BE2C (cell line): ENCODE results near the gene ELAC2.

ENCODE experiments used
- DNase-seq: peaks from one replicate; pipeline ENCODE4 v3.0.0-alpha.2; 2020
- H3K27me3 ChIP-seq: fragments of 250-450 bp; sonication (Bioruptor Pico); 2 replicates; pipeline ENCODE4 v1.5.1; 2020; ENCODE audit warnings: mild to moderate bottlenecking
- H3K36me3 ChIP-seq: fragments of 250-450 bp; sonication (Bioruptor Pico); 2 replicates; pipeline ENCODE4 v1.5.1; 2020; ENCODE audit warnings: mild to moderate bottlenecking
- H3K4me1 ChIP-seq: fragments of 250-450 bp; sonication (Bioruptor Pico); 2 replicates; pipeline ENCODE4 v1.5.1; 2020
- H3K4me3 ChIP-seq: 2 replicates; pipeline ENCODE4 v1.5.1; 2011; ENCODE audit warnings: low read depth, low read length
- H3K9me3 ChIP-seq: fragments of 250-450 bp; sonication (Bioruptor Pico); 2 replicates; pipeline ENCODE4 v1.5.1; 2020
- CTCF ChIP-seq: IDR thresholded peaks from 2 replicates; pipeline ENCODE4 v1.5.1; 2012; ENCODE audit warnings: mild to moderate bottlenecking, low read depth, low read length

The ELAC2 gene

DNA sequence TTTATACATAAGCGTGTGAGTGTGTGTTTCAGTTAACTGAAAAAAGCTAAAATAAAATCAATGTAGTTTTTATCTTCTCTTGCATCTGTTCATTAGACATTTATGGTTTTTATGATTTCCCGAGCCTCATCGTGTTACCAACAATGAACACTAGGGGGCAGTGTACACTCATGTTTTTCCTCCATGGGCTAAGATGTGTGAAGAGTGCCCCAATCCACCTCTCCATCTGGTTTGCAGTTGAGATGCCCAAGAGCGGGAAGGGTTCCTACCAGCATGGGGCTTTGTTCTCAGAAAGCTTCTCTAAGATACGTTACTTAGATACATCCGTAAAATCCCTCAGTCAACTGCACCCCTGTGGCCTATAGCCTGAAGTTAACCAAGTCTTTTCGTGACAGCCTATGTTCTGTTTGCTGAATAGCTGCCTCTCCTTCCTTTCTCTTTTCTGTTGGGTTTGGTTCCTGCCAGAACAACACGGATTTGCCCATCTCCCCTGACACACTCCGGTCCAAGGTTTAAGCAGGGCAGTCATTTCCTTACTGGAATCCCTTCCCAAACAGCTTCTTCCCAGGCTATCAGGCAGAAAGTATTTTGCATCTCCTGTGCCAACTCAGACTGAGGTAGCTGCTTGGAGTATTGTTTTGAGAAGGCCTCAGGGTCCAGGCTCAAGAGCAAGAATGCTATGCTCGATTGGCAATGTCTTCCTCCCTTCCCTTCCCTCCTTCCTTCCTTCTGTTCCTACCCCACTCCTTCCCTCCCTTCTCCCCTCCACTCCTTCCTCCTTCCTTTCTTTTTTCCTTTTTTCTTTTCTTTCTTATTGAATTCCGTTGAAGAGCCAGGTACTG is 12.9 kb upstream of the ELAC2 start:
- peak; percentile 16 for DNase-seq
- H3K36me3 ChIP-seq = no peaks in the 10 kb centered on the region
- H3K4me1 ChIP-seq = no peaks in the 10 kb centered on the region
- no peaks in the 10 kb centered on the region for H3K27me3 ChIP-seq
- peak; percentile 65 for TF ChIP-seq CTCF
- no peak overlapping the region for H3K4me3 ChIP-seq
- no peaks in the 10 kb centered on the region for H3K9me3 ChIP-seq

DNA sequence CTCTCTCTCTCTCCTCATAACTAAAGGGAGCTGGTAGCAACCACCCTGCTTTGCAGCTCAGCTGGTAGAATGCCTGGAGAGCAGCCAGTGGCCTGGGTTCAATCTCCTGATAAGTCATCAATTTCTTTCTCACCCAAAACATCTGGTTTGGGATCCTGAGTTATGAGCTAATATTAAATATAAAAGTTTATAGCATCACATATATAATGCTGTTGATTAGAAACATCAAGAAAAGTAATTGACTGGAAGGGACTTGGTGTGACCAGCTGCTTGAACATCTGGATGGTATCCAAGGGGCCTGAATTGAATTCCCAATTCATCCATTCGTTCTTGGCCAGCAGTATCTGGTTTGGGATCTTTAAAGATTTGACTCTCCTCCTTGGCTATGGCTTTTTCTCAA is 12.2 kb upstream of the ELAC2 start:
- Histone ChIP-seq H3K4me3 (no peak overlapping the region), H3K9me3 (no peaks in the 10 kb centered on the region), H3K36me3 (no peaks in the 10 kb centered on the region), H3K27me3 (no peaks in the 10 kb centered on the region), H3K4me1 (no peaks in the 10 kb centered on the region)
- no peak for TF ChIP-seq CTCF
- DNase-seq = no peak

GRCh38 chr17:13029340-13029739 is 11.5 kb upstream of the ELAC2 start:
- Histone ChIP-seq H3K36me3 (no peaks in the 10 kb centered on the region), H3K9me3 (no peaks in the 10 kb centered on the region), H3K4me3 (no peak overlapping the region), H3K4me1 (no peaks in the 10 kb centered on the region), H3K27me3 (no peaks in the 10 kb centered on the region)
- TF ChIP-seq CTCF = no peak
- no peak for DNase-seq

DNA sequence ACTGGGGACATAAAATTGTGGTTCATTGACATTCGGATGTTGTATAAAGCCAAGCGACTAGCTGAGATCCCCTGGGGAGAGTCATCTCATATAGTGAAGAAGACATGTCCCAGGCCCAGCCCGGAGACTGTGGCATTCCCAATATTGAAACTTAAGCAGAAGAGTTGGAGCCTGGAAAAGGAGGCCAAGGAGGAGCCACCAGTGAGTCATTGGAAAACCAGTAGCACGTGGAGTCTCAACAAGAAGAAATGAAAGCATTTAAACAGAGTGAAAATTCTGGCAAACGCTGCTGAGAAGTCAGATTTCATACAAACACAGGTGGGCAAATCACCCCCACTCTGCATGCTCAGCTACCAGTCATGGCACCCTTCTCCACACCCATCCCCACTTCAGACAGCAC is 9.4 kb upstream of the ELAC2 start:
- Histone ChIP-seq H3K27me3 (no peaks in the 10 kb centered on the region), H3K9me3 (no peaks in the 10 kb centered on the region), H3K36me3 (no peaks in the 10 kb centered on the region), H3K4me1 (no peaks in the 10 kb centered on the region), H3K4me3 (no peak overlapping the region)
- DNase-seq = no peak
- TF ChIP-seq CTCF = no peak

GRCh38 chr17:13025687-13026086 is 7.9 kb upstream of the ELAC2 start:
- DNase-seq = no peak
- Histone ChIP-seq H3K4me1 (no peaks in the 10 kb centered on the region), H3K4me3 (no peak overlapping the region), H3K9me3 (no peaks in the 10 kb centered on the region), H3K27me3 (no peaks in the 10 kb centered on the region), H3K36me3 (no peaks in the 10 kb centered on the region)
- no peak for TF ChIP-seq CTCF

GRCh38 chr17:13025258-13025627 is 7.4 kb upstream of the ELAC2 start:
- H3K27me3 ChIP-seq = no peaks in the 10 kb centered on the region
- H3K4me3 ChIP-seq = no peak overlapping the region; the same call in 1 of the 2 replicates
- no peak for DNase-seq
- no peaks in the 10 kb centered on the region for H3K36me3 ChIP-seq
- TF ChIP-seq CTCF = no peak
- no peaks in the 10 kb centered on the region for H3K9me3 ChIP-seq
- no peaks in the 10 kb centered on the region for H3K4me1 ChIP-seq
